ENCODE data around the gene LYZL1.
A peak's percentile ranks its signal among the peaks of the same experiment; 100 is the strongest.
"Not testable (repeated sequence)": the region's sequence is repeated elsewhere in the genome, so short reads cannot be mapped to it uniquely, and the experiment has no call there.

Gene LYZL1

DNA sequence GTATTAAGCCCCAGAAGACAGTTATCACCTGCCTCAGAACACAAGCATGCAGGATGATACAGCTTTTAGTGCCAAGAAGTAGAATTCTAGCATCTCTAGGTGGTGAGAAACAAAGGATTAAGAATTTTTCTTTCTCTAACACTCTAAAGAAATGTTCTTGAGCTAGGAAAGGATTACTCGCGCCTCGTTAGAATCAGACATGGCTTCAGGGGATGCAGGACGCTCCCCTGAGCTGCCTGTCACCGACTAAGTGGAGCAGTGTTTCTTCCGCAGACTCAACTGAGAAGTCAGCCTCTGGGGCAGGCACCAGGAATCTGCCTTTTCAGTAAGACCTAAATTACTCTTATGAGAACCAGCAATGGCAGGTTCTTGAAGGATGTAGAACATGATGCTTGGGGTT, at the start of gene LYZL1:
LYZL1 (plus strand) TSS at position 165 of the 400 bp plus-strand sequence. CDS start 2,798 bp downstream, outside the sequence.
- not testable (repeated sequence) for DNase-seq (ENCODE audit: low read depth)

DNA sequence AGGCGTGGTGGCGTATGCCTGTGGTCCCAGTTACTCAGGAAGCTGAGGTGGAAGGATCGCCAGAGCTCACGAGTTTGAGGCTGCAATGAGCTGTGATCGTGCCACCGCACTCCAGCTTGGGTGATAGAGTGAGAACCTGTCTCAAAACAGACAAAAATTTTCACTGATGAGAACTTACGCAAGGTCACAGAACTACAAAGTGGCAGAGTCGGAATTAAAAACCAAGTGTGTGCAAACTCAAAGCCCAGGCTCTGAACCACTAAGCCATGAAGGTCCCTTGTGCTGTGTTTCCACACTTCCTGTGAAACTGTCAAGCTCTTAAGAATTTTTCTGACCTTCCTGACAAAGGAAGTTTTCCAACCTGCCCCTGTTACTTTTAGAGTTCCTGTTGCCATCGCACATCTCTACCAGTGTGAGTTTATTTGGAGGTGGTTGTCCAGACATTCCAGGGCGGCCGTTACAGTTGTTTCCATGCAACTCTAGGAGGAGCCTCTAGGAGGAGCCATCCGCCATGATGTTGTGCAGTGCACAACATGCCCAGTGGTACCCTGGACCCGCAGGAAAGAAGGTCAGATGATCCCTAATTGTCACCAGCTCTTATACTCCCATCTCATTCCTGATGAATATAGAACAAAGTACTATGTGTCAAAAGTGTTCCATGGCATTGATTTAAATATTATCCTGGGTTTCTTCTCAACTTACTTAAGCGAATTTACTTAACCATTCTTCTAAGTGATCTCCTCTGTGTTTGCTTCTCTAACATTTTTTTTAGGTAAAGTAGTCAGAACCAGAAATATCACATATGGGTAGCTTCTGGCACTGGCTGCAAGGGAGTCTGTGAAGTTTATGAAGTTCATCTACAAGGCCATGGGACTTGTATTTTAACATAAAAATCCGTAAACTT, 49.0 kb upstream of the LYZL1 start:
- no peak for DNase-seq (ENCODE audit: low read depth)

GRCh38 chr10:29240986-29241660, 47.7 kb upstream of the LYZL1 start:
- DNase-seq (ENCODE audit: low read depth): peak; percentile 42

DNA sequence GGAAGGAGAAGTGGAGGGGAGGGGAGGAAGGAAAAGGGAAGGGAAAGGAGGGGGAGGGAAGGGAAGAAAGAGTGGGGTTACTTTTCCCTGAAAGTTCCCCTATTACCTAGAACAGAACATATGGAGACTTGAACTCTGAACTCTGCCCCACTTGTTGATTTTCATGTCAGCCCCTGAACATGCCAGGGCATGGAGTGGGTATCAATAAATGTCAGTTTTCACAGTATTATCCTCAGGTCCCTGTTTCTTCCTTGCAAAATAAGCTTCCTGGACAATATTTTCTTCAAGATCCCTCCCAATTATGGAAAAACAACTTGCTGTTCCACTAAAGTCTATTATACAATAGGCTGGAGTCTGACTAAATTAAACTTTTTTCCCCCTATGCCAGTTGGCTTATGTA, 46.9 kb upstream of the LYZL1 start:
- no peak for DNase-seq (ENCODE audit: low read depth)

- no peak for DNase-seq (ENCODE audit: low read depth)
Observed at GRCh38 chr10:29243066-29243465, 45.8 kb upstream of the LYZL1 start.

DNA sequence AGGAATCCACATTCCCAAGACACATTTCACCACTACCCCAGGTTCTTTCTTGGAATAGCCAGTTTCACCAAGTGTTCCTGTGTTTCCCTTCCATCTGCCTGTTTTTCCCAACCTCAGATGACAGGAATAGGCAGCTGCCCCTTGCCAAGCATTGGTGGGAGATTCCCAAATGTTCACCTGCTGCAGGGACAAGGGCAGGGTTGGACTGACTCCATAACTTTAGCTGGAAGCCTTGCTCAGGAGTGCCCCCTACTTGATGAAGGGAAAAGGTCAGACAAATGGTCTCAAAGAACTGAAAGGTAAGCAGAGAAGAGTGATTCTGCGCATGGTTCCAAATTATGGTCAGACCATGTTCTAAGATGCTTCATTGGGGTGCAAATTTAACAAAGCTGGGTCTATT, 45.1 kb upstream of the LYZL1 start:
- DNase-seq (ENCODE audit: low read depth): no peak

GRCh38 chr10:29244978-29245377, 43.9 kb upstream of the LYZL1 start:
- DNase-seq (ENCODE audit: low read depth): no peak

DNA sequence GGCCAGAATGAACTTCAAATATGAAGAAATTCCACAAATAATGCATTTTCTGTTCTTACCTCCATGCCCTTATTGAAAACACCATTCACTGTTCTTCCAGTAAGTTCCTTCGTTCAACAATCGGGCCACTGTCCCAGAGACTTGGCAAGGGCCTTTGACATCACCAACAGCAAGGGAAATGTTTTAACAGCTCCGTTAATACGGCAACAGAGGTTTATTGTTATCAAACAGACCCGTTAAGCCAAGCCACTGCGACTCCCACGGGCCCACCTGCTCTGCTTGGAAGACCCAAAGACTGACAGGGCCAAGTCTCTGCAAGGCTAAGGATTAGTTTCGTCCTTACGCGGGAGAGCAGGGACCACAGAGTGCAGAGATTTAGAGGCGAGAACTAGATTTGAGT, 43.4 kb upstream of the LYZL1 start:
- no peak for DNase-seq (ENCODE audit: low read depth)

DNA sequence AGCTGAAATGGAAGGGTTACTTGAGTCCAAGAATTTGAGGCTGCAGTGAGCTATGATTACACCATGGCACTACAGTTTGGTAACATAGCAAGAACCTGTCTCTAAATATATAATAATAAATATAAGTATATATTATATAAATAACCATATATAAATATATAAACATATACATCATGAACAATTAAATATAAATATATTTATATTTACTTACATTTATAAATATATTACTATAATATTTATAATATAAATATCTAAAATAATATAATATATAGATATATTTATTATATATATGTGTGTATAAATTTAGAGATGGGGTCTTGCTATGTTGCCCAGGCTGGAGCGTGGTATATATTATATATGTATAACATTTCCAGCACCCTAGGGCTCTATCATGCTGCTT, 42.4 kb upstream of the LYZL1 start:
- DNase-seq (ENCODE audit: low read depth): no peak

- DNase-seq (ENCODE audit: low read depth): no peak
Observed at GRCh38 chr10:29248158-29248557, 40.7 kb upstream of the LYZL1 start.

DNA sequence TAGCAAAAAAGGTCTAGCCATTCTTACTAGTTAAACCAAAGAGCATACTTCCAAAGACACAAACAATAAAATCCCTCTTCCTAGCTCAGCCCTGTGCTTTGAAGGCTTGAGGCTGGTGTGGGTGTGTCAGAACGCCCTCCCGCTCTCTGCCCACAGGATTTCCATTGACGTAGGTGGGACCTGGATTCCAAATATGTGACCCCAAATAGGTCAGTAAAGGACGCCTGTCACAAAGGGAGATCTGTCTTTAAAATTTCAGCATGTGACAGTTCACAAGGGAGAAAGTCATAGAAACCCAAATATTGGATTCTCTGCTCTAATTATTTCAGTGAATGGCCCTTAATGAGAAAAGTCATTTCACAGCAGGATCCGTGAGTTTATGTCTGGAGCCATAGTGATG, 39.9 kb upstream of the LYZL1 start:
- no peak for DNase-seq (ENCODE audit: low read depth)

- no peak for DNase-seq (ENCODE audit: low read depth)
Observed at GRCh38 chr10:29250066-29250465, 38.8 kb upstream of the LYZL1 start.

- no peak for DNase-seq (ENCODE audit: low read depth)
Observed at GRCh38 chr10:29252811-29253689, 35.8 kb upstream of the LYZL1 start.

GRCh38 chr10:29253690-29254029, 35.2 kb upstream of the LYZL1 start:
- DNase-seq (ENCODE audit: low read depth): no peak

GRCh38 chr10:29254123-29255046, 34.5 kb upstream of the LYZL1 start:
- no peak for DNase-seq (ENCODE audit: low read depth)

GRCh38 chr10:29255104-29255503, 33.8 kb upstream of the LYZL1 start:
- no peak for DNase-seq (ENCODE audit: low read depth)

DNA sequence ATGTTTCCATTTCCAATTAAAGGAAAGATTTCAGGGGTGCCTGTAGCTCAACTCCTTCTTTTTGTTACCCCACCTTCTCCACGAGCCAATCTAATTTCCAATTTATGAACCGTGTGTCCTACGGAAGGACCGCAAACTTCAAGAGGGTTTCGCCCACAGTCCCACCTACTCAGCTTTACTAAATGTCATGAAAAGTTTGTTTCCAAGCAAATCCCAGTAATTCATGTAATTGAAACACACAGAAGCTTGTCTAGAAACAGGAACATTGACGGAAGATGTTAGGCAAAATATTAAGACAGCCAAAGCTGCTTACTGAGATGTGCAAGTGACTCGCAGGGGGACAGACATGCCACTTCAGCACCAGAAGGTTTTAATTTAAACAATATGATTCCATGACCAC, 32.9 kb upstream of the LYZL1 start:
- DNase-seq (ENCODE audit: low read depth): no peak

GRCh38 chr10:29256586-29256985, 32.3 kb upstream of the LYZL1 start:
- DNase-seq (ENCODE audit: low read depth): no peak

GRCh38 chr10:29257106-29257783, 31.6 kb upstream of the LYZL1 start:
- peak; percentile 95 for DNase-seq (ENCODE audit: low read depth)

GRCh38 chr10:29257784-29258135, 31.1 kb upstream of the LYZL1 start:
- no peak for DNase-seq (ENCODE audit: low read depth)

GRCh38 chr10:29259498-29259897, 29.4 kb upstream of the LYZL1 start:
- DNase-seq (ENCODE audit: low read depth): no peak

All from stromal cell of bone marrow (primary cell).